T-helper 22 cell (primary cell): ENCODE results near the gene IL1RN.
"Not testable (repeated sequence)": the region's sequence is repeated elsewhere in the genome, so short reads cannot be mapped to it uniquely, and the experiment has no call there.

Experiments
- DNase-seq: peaks from one replicate; pipeline ENCODE4 v3.0.0-alpha.2; 2020; ENCODE audit warnings: low read depth

The IL1RN gene, protein sequence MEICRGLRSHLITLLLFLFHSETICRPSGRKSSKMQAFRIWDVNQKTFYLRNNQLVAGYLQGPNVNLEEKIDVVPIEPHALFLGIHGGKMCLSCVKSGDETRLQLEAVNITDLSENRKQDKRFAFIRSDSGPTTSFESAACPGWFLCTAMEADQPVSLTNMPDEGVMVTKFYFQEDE

DNA sequence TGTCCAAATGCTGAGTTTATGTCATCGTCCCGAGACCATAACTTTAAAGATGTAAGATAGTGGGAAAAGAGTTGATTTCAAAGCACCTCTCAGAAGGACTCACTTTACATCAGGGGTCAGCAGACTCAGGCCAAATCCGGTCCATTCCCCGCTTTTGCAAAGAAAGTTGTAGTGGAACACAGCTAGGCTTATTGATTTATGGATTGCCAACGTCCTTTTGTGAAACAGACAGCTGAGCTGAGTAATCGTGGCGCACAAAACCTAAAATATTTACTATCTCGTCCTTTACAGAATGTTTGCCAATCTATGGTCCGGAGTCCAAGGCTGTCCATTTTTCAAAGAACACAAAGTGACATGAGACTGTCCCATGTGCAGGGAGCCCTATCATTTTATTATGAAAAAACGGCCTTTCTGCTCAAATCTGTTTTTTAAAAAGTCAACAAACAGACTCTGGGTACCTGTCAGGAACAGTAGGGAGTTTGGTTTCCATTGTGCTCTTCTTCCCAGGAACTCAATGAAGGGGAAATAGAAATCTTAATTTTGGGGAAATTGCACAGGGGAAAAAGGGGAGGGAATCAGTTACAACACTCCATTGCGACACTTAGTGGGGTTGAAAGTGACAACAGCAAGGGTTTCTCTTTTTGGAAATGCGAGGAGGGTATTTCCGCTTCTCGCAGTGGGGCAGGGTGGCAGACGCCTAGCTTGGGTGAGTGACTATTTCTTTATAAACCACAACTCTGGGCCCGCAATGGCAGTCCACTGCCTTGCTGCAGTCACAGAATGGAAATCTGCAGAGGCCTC is at the start of gene IL1RN:
IL1RN (plus strand) TSS at position 754 of the 801 bp plus-strand sequence; CDS start at position 781, 27 bp downstream.
- no peak for DNase-seq

DNA sequence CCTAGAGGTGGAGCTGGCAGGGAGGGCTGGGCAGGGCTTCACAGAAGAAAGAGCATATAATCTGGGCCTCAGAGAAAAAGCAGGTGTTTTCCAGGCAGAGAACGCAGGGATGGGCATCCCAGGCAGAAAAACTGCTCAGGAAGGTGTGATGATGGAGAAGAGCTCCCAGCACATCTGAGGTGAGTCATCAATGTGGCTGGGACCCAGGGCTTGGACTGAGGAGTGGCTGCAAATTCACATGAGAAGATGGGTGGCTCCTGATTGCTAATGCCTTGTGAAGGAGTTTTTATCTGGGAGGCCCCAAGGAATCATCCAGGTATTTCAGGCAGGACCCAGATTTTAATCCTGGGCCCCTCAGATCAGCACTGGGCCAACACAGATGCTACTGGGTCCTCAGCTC is 49.5 kb upstream of the IL1RN start:
- DNase-seq: no peak

DNA sequence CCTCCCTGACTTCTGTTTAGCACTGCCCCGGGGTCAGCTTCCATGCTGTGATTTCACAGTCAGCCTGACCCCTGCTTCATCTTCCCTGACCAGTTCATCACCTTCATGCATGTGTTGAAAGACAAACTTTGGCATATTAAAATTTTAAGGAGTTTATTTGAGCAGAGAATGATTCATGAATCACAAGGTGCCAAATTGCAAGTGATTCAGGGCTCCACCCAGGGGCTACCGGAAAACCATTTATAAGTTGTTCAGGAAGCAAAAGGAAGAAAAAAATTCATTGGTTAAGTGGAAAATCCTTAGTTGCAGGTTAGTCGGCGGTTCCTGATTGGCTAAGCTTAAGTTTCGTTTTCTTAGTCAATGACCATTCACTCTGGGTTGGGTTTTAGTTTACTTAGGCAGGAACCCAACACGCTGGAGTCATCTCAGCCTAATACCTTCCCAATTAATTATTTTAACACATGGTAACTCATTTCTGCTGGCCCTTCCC is 49.0 kb upstream of the IL1RN start:
- DNase-seq: no peak

DNA sequence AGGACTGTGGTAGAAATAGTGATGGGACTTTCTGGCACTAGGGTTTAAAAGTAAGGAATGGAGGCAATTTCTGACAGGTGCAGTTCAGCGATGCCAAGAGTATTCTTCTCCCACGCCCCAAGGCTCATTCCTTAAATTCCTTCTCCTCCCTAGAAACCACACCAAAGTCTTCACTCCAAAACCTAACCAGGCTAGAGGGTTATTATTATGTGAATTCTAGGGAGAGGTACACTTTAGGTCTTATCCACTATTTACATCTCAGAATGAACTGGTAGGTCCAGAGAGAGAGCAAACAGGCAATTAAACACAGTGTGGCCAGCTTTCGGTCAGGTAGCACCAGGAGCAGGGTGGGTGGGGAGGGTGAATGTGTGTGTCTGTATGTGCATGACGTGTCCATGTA is 48.3 kb upstream of the IL1RN start:
- no peak for DNase-seq

DNA sequence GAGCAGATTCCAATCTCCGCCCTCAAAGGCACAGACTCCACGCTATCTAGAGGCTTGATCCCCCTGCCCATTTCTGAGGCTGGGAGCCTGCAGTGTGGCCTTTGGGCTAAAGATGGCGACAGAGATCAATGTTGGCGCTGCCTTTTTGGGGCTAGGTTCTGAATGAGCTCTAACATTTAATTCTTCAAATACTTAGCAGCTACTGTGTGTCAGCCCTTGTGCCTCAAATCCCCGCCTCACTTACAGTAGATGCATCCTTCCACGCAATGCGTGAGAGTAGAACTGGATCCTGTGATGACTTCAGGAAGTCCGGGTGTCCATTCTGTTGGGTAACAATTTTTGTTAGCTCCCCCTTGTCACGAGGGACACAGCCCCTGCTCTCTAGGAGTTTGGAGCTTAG is 47.3 kb upstream of the IL1RN start:
- no peak for DNase-seq

DNA sequence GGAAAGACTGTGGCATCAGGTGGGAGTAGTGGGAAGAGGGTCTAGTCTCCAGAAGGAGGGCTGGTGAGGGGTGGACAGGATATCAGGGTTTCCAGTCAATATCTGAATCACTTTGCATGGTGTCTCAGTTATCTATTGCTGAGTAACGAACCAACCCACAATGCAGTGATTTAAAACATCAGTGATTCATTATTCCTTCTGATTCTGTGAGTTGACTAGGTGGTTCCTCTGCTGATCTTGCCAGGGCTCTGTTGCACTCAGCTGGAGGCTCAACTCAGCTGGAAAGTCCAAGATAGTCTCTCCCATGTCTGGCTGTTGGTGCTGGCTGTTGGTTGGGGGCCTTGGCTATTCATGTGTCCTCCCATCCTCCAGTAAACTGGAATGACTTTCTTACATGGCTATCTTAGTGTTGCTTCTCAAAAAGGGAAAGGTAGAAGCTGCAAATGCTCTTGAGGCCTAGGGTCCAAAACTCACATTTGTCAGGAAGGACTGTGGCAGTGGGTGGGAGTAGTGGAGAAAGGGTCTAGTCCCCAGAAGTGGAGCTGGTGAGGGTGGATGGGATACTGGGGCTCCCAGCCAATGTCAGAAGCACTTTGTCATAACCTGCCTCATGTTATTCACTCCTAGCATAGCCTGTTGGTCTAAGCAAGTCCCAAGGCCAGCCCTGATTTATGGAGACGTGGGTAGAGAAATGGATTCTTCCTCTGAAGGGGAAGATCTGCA is 45.7 kb upstream of the IL1RN start:
- no peak for DNase-seq

DNA sequence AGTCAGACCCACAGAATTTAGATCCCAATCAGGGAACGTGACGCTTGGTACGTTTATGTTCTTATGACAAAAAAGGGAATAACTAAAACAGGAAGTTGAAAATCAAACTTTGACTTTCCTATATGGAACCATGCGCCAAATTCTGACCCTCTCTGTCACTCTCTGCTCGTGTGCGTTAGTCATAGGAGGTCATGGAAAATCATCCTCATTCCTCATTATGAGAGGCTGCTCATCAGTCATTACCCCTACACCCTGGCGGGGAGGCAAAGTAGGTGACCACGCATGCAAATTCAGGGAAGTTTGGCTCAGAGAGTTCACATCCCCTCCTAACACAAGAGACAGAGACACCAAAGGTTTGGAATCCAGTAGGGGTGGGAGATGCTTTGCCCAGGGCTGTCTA is 44.1 kb upstream of the IL1RN start:
- no peak for DNase-seq

DNA sequence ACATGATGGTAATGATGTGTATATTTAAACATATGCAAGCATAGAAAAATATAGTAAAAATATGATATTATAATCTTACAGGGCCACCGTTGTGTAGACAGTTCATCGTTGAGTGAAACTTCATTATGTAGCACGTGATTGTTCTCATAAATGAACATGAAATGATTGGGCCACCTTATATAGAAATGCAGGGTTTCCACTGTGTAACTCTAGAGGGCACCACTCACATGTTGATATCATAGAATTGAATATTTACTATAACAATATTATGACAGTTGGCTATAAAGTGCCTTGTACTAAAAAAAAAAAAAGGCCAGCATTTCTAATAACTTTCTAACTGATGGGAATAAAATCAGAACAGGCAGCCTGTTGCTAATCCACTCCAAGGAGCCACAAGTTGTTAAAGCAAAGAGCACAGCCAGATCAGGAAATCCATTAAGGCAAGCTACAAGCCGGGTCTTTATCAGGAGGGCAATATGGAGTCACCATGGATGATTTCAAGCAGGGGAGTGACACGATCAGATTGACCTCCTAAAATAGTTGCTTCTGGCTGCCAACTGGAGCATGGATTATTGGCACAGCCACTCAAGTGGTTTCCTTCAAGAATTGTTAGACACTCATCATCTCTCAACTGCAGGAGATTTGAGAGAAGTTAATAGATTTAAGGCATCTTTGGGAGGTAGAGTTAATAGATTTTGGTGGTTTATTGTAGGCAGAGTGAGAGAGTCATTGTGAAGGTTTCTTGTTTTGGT is 43.0 kb upstream of the IL1RN start:
- no peak for DNase-seq

DNA sequence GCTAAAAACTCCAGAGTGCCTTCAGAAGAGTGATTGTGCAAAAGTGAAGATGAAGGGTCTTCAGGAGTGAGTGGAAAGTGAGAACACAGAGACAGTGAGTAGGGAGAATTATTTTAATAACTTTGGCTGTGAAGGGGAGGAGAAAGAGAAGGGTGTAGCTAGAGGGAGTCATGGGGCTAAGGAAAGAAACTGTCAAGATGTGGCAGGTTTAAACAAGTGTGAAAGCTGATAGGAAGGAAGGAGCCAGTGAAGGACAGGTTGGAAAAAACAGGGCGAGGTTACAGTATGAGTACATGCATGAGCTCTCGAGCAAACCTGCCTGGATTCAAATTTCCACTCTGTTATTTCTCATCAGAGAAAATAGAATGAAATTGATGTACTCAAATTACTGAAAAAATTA is 41.9 kb upstream of the IL1RN start:
- DNase-seq: no peak

DNA sequence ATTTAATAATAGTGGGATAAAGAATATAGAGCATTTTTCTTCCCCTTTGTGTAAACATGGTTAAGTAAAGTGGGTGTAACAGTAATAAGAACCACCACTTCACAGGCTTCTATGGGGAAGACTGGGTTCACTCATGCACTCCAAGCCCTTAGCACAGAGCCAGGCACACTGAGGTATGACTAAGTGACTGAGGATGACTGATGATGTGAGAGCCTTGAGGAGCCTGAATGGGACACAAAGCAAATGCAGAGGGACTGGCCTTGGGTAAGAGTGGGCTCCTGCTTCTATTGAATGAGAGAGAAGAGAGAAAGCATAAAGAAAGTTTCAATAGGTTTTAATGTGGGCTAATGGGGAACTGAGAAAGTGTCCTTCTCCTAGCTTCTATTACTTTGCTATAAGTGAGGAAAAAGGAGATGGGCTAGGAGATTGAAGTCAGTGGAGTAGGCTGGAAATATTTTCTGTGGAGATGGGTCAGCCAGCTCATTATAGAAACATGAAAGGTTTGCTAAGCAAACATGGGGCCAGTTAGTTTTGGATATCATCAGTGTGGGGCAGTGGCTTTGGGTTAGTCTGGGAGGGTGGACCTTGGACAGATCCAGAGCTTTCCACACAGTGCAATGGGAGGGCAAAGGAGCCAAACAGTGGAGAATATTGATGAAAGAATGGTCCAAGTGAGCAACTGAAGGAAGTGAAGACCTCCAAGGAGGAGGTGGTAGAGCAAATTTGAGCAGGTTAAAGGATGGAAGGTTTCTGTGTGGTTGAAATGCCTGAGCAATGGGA is 39.0 kb upstream of the IL1RN start:
- DNase-seq: no peak

DNA sequence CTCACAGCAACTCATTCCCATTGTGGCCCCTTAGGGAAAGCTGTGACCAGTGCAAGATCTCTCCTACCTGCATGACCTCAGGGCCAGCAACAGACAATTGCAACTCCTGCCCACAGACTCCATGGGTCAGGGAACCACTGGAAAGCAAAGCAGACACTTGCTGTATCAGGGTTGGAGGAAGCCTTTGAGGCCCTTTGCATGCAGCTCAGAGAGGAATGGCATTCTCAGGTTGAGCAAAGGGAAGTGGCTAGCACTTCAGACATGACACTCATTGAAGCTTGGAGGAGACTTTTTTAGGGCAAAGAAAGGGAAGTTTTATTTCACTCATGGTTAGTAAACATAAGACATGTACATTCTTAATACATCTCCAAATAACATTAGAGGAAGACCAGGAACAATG is 37.5 kb upstream of the IL1RN start:
- DNase-seq: no peak

DNA sequence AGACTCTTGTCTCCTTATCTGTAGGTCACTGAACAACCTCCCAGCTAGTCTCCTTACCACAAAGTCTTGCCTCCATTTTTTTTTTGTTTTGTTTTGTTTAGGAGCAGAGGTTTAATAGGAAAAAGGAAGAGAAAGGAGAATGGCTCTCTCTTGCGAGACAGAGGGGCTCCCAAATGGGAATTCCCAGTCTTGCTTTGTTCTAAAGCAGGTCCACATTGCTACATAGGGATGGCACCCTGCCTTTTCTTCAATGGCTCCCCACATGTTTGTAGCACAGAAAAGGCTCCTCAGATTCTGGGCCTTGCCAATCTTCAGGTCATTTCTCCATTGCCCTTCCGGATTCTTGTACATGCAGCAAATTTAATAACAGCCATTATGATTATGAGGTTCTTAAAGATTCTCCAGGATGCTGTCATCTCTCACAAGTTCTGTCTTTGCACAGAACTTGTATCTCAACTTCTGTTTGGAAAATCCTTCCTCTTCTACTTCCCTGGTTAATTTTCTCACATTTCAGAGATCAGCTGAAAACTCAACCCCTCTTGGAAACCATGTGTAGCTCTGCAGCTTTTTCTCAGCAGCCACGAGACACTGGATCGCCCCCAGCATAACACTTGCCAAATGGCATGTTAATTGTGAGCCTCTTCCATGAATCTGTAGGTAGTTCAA is 36.0 kb upstream of the IL1RN start:
- no peak for DNase-seq

DNA sequence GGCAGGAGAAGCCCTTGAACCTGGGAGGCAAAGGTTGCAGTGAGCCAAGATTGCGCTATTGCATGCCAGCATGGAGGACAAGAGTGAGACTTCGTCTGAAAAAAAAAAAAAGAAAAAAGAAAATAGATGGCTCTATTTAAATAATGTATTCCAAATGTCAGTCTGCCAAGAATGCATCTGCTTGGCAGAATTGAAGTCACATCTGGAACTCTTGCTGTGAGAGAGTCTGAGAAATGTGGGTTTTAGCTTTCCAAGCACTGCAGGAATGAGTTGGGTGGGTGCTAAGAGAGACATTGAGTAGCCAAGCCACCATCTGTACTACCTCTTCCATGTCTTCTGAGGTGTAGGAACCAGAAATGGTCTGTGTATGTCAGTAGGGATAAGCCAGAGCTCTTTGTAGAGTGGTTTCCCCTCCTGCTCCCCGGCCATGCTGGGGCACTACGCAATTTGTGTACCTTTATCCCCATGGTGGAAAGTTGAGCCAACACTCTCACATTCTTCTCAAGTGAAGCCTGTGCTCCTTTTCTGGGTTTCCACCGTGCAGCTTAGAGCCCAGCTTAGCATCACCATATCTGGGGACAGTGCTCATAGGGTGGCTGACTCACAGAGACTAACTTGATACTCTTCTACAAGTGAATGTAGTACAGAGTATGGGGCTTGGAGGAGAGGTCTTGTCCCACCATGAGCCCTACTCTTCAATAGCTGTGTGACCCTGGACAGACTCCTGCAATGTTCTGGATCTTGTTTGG is 34.4 kb upstream of the IL1RN start:
- no peak for DNase-seq

DNA sequence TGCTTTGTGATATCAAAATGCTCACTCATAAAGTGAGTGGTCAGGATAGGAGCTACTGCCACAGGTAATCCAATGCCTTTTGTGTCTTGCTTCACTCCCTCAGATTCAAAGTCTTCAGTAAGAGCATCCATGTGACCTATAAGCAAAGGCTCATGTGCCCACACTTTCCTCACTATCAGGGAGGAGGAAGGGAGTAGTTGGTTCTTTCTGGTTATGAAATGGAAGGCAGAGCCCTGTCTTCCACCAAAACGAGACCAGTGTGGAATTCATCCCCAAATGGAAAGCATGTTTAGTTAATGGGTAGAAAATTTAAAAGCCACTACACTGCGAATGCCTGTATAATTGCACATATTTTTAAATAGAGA is 33.8 kb upstream of the IL1RN start:
- DNase-seq: no peak

DNA sequence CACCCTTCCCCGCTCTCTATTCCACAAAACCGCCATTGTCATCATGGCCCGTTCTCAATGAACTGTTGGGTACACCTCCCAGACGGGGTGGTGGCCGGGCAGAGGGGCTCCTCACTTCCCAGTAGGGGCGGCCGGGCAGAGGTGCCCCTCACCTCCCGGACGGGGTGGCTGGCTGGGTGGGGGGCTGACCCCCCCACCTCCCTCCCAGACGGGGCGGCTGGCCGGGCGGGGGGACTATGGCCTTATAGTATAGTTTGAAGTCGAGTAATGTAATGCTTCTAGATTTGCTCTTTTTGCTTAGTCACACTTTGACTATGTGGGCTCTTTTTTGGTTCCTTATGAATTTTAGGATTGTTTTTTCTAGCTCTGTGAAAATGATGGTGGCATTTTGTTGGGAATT is 31.1 kb upstream of the IL1RN start:
- not testable (repeated sequence) for DNase-seq

DNA sequence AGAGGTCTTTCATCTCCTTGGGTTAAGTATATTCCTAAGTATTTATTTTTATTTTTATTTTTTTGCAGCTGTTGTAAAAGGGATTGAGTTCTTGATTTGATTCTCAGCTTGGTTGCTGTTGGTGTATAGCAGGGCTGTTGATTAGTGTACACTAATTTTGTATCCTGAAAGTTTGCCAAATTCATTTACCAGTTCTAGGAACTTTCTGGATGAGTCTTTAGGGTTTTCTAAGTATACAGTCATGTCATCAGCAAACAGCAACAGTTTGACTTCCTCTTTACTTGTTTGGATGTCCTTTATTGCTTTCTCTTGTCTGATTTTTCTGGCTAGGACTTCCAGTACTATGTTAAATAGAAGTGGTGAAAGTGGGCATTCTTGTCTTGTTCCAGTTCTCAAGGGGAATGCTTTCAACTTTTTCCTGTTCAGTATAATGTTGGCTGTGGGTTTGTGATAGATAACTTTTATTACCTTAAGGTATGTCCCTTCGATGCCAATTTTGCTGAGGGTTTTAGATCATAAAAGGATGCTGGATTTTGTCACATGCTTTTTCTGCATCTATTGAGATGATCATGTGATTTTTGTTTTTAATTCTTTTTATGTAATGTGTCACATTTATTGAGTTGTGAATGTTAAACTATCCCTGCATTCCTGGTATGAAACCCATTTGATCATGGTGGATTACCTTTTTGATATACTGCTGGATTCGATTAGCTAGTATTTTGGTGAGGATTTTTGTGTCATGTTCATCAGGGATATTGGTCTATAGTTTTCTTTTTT is 30.4 kb upstream of the IL1RN start:
- DNase-seq: not testable (repeated sequence)

DNA sequence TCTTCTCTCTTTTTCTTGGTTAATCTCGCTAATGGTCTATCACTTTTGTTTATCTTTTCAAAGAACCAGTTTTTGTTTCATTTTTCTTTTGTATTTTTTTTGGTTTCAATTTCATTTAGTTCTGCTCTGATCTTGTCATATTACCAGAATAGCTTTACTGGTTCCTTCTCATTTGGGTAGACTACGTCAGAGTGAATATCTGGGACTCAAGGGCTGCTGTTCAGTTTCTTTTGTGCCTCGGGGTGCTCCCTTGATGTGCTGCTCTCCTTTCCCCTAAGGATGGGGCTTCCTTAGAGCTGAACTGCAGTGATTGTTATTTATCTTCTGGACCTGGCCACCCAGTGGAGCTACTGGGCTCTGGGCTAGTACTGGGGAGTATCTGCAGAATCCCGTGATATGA is 29.4 kb upstream of the IL1RN start:
- no peak for DNase-seq

DNA sequence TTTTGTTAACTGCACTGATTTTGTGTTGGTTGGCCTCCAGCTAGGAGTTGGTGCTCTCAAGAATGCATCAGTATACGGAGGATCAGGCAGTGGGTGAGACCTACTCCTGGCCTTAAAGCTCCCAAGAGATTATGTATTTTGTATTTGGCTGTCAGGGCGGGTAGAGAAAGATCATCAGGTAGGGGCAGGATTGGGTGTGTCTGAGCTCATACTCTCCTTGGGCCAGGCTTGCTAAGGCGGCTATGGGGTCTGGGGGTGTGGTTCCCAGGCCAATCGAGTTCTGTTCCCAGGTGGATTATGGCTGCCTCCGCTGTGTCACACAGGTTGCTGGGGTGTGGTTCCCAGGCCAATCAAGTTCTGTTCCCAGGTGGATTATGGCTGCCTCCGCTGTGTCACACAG is 28.9 kb upstream of the IL1RN start:
- DNase-seq: no peak

DNA sequence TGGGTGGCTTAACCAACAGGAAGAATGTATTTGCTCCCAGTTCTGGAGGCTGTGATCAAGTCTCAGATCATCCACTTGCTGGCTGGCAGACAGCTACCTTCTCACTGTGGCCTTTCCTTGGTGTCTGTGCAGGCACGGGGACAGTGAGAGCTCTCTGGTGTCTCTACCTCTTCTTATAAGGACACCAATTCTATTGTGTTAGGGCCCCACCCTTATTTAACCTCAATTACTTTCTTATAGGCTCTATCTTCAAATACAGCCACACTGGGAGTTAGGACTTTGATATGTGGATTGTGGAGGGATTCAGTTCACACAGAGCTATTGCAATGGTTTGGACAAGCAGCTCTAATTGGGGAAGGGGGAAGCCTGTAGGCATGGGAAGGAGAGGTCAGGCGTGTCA is 25.3 kb upstream of the IL1RN start:
- no peak for DNase-seq

DNA sequence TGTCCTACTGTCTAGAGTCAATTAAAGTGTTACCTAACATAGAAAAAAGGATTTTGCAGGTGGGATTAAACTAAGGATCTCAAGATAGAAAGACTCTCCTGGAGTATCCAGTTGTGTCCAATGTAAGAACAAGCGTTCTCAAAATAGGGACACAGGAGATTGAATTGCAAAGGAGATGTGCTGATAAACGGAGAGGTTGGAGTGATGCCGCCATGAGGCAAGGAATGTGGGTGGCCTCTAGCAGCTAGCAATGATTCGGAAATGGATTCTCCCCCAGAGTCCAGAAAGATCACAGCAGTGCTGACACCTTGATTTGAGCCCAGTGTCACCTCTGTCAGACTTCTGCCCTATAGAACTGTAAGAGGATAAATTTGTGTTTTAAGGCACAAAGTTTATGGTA is 24.1 kb upstream of the IL1RN start:
- DNase-seq: no peak
